GM18517 (cell line): ENCODE results near the gene KCNJ1.

Experiments
- ATAC-seq: cut with Tn5 transposase; IDR thresholded peaks from one replicate; pipeline ENCODE4 v1.9.1; 2021; ENCODE audit warnings: mild to moderate bottlenecking, moderate library complexity; ENCODE audit not compliant: unreplicated experiment

The KCNJ1 gene

DNA sequence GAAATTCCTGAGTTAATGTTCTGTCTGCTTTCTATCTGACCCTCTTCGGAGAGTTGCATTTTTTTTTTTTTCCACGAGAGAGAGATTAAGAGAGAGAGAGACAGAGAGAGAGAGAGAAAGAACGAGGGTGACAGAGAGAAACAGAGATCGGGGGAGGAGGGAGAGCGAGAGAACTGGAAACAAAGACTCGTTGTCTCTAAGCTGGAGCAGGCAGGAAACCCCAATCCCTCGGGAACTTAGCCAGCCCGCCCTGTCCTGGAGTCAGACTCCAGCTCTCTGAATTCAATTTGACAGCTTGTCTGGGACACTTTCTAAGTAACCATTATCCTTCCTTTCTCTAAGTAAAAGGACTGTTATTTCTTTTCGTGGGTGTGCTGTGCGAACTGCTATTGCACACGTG lies 76.9 kb downstream of the KCNJ1 start:
- no peak for ATAC-seq

DNA sequence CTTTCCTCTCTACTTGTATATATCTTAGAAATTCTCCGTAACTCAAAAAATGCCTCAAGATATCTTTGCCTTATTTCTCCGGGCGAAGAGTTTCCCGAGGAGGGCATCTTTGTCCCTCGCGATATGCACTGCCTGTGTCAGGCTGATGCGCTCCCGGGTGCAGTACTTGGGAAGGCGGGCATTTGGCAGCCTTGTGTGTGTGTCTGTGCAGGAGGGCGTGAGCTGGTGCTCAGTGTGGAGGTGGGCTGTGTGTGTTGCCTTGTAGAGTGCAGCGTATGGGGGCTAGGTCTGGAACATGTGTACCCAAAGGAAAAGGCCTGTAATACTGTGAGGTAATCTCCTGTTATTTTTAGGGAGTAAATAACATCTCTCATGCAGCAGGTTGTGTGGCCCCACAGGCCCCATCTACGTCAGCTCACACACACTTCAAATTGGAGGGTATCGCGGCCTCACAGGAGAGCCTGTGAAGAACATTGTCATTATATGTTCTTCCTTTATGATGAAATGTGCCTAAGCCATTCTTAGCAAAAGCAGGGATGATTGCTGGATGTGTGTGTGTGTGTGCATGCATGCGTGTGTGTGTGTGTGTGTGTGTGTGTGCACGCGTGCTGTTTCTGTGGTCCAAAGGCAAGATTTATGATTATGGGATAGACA lies 77.5 kb downstream of the KCNJ1 start:
- no peak for ATAC-seq
